Measurements from ENCODE around the gene ZCCHC13. TPM values are rescaled to one million over a fixed set of nuclear protein-coding genes. Genes with fewer than 3 reads are reported as not detected.

The ZCCHC13 gene
- total and polyA plus RNA-seq, 2 of the 8 experiments (the other 6 are each of a cell fraction or from before 2014, with no cell fraction given) = not detected

- Histone ChIP-seq H2BK120ac (replicated peaks; ENCODE audit: low read depth, low read length) (no peak overlapping the region), H3K18ac (ENCODE audit: extremely low read depth, low read length) (no peak overlapping the region), H3K9ac (replicated peaks in 1 of 4; ENCODE audit: extremely low read depth in 1 of 4, low read depth in 3 of 4, low read length in 3 of 4) (no peak overlapping the region), H2AFZ (ENCODE audit: low read length) (no peak overlapping the region), H4K8ac (ENCODE audit: extremely low read depth, insufficient read depth, low read length) (no peak overlapping the region), H4K5ac (ENCODE audit: insufficient read length, low read depth, low read length) (no peak overlapping the region), H2BK12ac (ENCODE audit: low read depth, low read length) (no peak overlapping the region), H3K27me3 (replicated peaks in 1 of 4; ENCODE audit: control insufficient read depth in 3 of 4, extremely low read depth in 1 of 4, insufficient read depth in 3 of 4, low read length in 3 of 4) (no peaks in the 10 kb centered on the region), H3K4me2 (ENCODE audit: insufficient read depth in 1 of 2, low read depth in 2 of 2, low read length in 2 of 2) (no peak overlapping the region), H3K9me3 (ENCODE audit: insufficient read depth in 2 of 2, low read depth in 1 of 2, low read length in 1 of 2) (no peaks in the 10 kb centered on the region), H3K79me1 (ENCODE audit: low read depth, low read length) (no peaks in the 10 kb centered on the region), H3K4me1 (replicated peaks in 1 of 4; ENCODE audit: control insufficient read depth in 3 of 4, insufficient read depth in 4 of 4, low read length in 3 of 4) (no peaks in the 10 kb centered on the region), H3K4ac (replicated peaks; ENCODE audit: insufficient read length, low read depth, low read length) (no peak overlapping the region), H3K56ac (replicated peaks; ENCODE audit: insufficient read length, low read depth, low read length) (no peak overlapping the region), H3K23me2 (ENCODE audit: low read depth, low read length) (no peaks in the 10 kb centered on the region), H2BK15ac (ENCODE audit: low read length) (no peak overlapping the region), H4K91ac (replicated peaks; ENCODE audit: insufficient read length, low read length) (no peak overlapping the region), H3K27ac (ENCODE audit: low read depth, low read length) (no peak overlapping the region), H3K14ac (ENCODE audit: insufficient read length) (no peak overlapping the region), H3K36me3 (ENCODE audit: control insufficient read depth in 2 of 4, insufficient read depth in 4 of 4, low read length in 3 of 4) (peaks cover 0 to 67% (median 29%) of the 10 kb centered on the region in 4 experiments; a peak in 7 of 8 replicates), H2AK5ac (ENCODE audit: low read depth, low read length) (no peak overlapping the region), H4K20me1 (replicated peaks in 1 of 2; ENCODE audit: control insufficient read depth in 1 of 2, insufficient read depth in 2 of 2, low read length in 2 of 2) (peaks cover 0 to 2% of the 10 kb centered on the region in 2 experiments), H2BK5ac (ENCODE audit: low read depth, low read length) (no peak overlapping the region), H3K79me2 (ENCODE audit: control insufficient read depth in 1 of 2, insufficient read depth in 2 of 2, low read length in 2 of 2) (peaks cover 0 to 6% of the 10 kb centered on the region in 2 experiments; a peak in 1 of 4 replicates), H3K4me3 (ENCODE audit: extremely low read depth in 1 of 4, insufficient read depth in 2 of 4, low read depth in 3 of 4, low read length in 4 of 4) (no peak overlapping the region), H2BK20ac (ENCODE audit: low read length) (no peak overlapping the region), H3K23ac (ENCODE audit: insufficient read length) (no peak overlapping the region)
- DNase-seq (ENCODE audit: low read depth in 1 of 2, low spot score in 2 of 2) (no peak), FAIRE-seq (no peak)
- 96% methylated on average over 5 of the region's 5 CpGs; no CpG with 5 or more reads in 1 of the 2 experiments for WGBS, 2 experiments (ENCODE audit: extremely low coverage in 1 of 2, insufficient coverage in 1 of 2, insufficient read length in 1 of 2, insufficient replicate concordance in 2 of 2, low coverage in 1 of 2, low lambda C conversion rate in 2 of 2, missing lambda C conversion rate in 1 of 2)
- ChIA-PET POLR2A (ENCODE audit: partially characterized antibody) (interaction anchor here (0.7 to 5.4 kb wide), 4 partner anchors 11 to 18 kb away, joined by 3 to 19 read pairs (median 4); no protein-coding TSS in a partner anchor), CTCF (ENCODE audit: partially characterized antibody) (interaction anchor here (0.6 to 1.6 kb wide), 2 partner anchors 9 to 271 kb away, joined by 4 read pairs; no protein-coding TSS in a partner anchor)
- TF ChIP-seq, protein P1, sequence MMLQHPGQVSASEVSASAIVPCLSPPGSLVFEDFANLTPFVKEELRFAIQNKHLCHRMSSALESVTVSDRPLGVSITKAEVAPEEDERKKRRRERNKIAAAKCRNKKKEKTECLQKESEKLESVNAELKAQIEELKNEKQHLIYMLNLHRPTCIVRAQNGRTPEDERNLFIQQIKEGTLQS (IDR thresholded peaks at IDR 0.05; ENCODE audit: insufficient read depth, low read depth, low read length) = no peak
- no peak for TF ChIP-seq BACH1 (IDR thresholded peaks at IDR 0.05; ENCODE audit: low read length)
- no peak for TF ChIP-seq EZH2 (IDR thresholded peaks at IDR 0.05; ENCODE audit: low read depth, low read length, severe bottlenecking)
- TF ChIP-seq SRF (IDR thresholded peaks at IDR 0.05; ENCODE audit: low read depth, low read length) = no peak
- no peak for TF ChIP-seq FOSL1 (IDR thresholded peaks at IDR 0.05; ENCODE audit: insufficient read depth, low read depth, low read length)
- no peak for TF ChIP-seq SP4 (IDR thresholded peaks at IDR 0.05; ENCODE audit: low read length)
- TF ChIP-seq SP2 (IDR thresholded peaks at IDR 0.05; ENCODE audit: low read length) = no peak
- no peak for TF ChIP-seq HDAC6 (IDR thresholded peaks at IDR 0.05; ENCODE audit: low read depth, low read length)
- no peak for TF ChIP-seq YY1 (IDR thresholded peaks at IDR 0.05; ENCODE audit: low read depth, low read length)
- TF ChIP-seq RXRA (IDR thresholded peaks at IDR 0.05; ENCODE audit: insufficient read depth, low read depth, low read length) = no peak
- TF ChIP-seq CBX5 (IDR thresholded peaks at IDR 0.05; ENCODE audit: low read depth, low read length) = no peak
- no peak for TF ChIP-seq RNF2 (IDR thresholded peaks at IDR 0.05; ENCODE audit: borderline replicate concordance, low read depth, low read length, missing control alignments, poor library complexity, severe bottlenecking)
- no peak for TF ChIP-seq SIRT6 (IDR thresholded peaks at IDR 0.05; ENCODE audit: low read length)
- TF ChIP-seq PHF8 (conservative IDR thresholded peaks at IDR 0.05; ENCODE audit: low read depth, low read length) = no peak
Observed at GRCh38 chrX:74274516-74274915, 29.5 kb upstream of the ZCCHC13 start.
